ENCODE data around the gene OTOS. TPM values are rescaled to one million over a fixed set of nuclear protein-coding genes. Genes with fewer than 3 reads are reported as not detected.

Gene OTOS
- total RNA-seq, 1 experiment from 2014 or later: not detected

- ChIA-PET CTCF (interaction anchor here (0.5 to 1.2 kb wide), 2 partner anchors 54 to 79 kb away, joined by 4 to 5 read pairs; no protein-coding TSS in a partner anchor), POLR2A (ENCODE audit: unreplicated experiment) (no interaction called here)
- no peak for DNase-seq
- Histone ChIP-seq H3F3A (ENCODE audit: insufficient read depth, low read depth) (no peaks in the 10 kb centered on the region), H3K4me3 (no peak overlapping the region), H3K27me3 (ENCODE audit: insufficient read depth, low read depth) (peaks cover 58% of the 10 kb centered on the region), H2AFZ (no peak overlapping the region), H3K79me2 (ENCODE audit: low read depth) (peaks cover 12% of the 10 kb centered on the region), H3K9me2 (ENCODE audit: insufficient read depth) (no peaks in the 10 kb centered on the region), H3K4me2 (no peak overlapping the region), H3K4me1 (replicated peaks; ENCODE audit: insufficient read depth) (peaks cover 12% of the 10 kb centered on the region), H3K36me3 (ENCODE audit: low read depth) (no peaks in the 10 kb centered on the region), H3K9me3 (ENCODE audit: insufficient read depth, low read depth) (no peaks in the 10 kb centered on the region), H3K27ac (no peak overlapping the region), H4K20me1 (ENCODE audit: insufficient read depth) (no peaks in the 10 kb centered on the region)
- intact Hi-C loops (cut with micrococcal nuclease; ENCODE audit: unreplicated experiment): loop anchor here (10.0 kb wide), 1 partner anchor 115 kb away; the partner anchor contains the start of gene NDUFA10
- TF ChIP-seq EZH2 (IDR thresholded peaks at IDR 0.05; ENCODE audit: low read depth) (no peak), CTCF (conservative IDR thresholded peaks at IDR 0.05) (no peak)
- no TSS peak for BruUV-seq (replicated peaks)
These were observed 628 bp downstream of the OTOS start for GRCh38 chr2:240139666-240140393.

GRCh38 chr2:240139011-240139441, 1.4 kb downstream of the OTOS start:
- Histone ChIP-seq H3K79me2 (ENCODE audit: low read depth) (peaks cover 20% of the 10 kb centered on the region), H3K36me3 (ENCODE audit: low read depth) (no peaks in the 10 kb centered on the region), H3K4me3 (no peak overlapping the region), H3K9me3 (ENCODE audit: insufficient read depth, low read depth) (no peaks in the 10 kb centered on the region), H3K27ac (no peak overlapping the region), H3K9me2 (ENCODE audit: insufficient read depth) (no peaks in the 10 kb centered on the region), H4K20me1 (ENCODE audit: insufficient read depth) (no peaks in the 10 kb centered on the region), H3F3A (ENCODE audit: insufficient read depth, low read depth) (no peaks in the 10 kb centered on the region), H3K27me3 (ENCODE audit: insufficient read depth, low read depth) (peaks cover 56% of the 10 kb centered on the region), H3K4me2 (no peak overlapping the region), H3K4me1 (replicated peaks; ENCODE audit: insufficient read depth) (peaks cover 17% of the 10 kb centered on the region), H2AFZ (no peak overlapping the region)
- DNase-seq: no peak
- BruUV-seq (replicated peaks): no TSS peak
- POLR2A ChIA-PET (ENCODE audit: unreplicated experiment): no interaction called here
- CTCF ChIA-PET: no interaction called here
- intact Hi-C loops (cut with micrococcal nuclease; ENCODE audit: unreplicated experiment): no loop called here
- TF ChIP-seq CTCF (conservative IDR thresholded peaks at IDR 0.05) (no peak), EZH2 (IDR thresholded peaks at IDR 0.05; ENCODE audit: low read depth) (no peak)

GRCh38 chr2:240138254-240138984, 2.0 kb downstream of the OTOS start:
- no peaks in the 10 kb centered on the region for H4K20me1 ChIP-seq (ENCODE audit: insufficient read depth)
- no peaks in the 10 kb centered on the region for H3K9me2 ChIP-seq (ENCODE audit: insufficient read depth)
- H2AFZ ChIP-seq: no peak overlapping the region
- TF ChIP-seq CTCF (conservative IDR thresholded peaks at IDR 0.05): no peak
- TF ChIP-seq EZH2 (IDR thresholded peaks at IDR 0.05; ENCODE audit: low read depth): no peak
- H3K27ac ChIP-seq: no peak overlapping the region
- ChIA-PET CTCF (no interaction called here), POLR2A (ENCODE audit: unreplicated experiment) (no interaction called here)
- intact Hi-C loops (cut with micrococcal nuclease; ENCODE audit: unreplicated experiment): no loop called here
- H3K36me3 ChIP-seq (ENCODE audit: low read depth): 0 out of 2 replicates have a peak, but pooled peaks cover 4% of the 10 kb centered on the region
- H3F3A ChIP-seq (ENCODE audit: insufficient read depth, low read depth): no peaks in the 10 kb centered on the region
- peaks cover 52% of the 10 kb centered on the region for H3K27me3 ChIP-seq (ENCODE audit: insufficient read depth, low read depth)
- peaks cover 25% of the 10 kb centered on the region for H3K79me2 ChIP-seq (ENCODE audit: low read depth)
- H3K4me3 ChIP-seq: no peak overlapping the region
- no peaks in the 10 kb centered on the region for H3K9me3 ChIP-seq (ENCODE audit: insufficient read depth, low read depth)
- no peak for DNase-seq
- no peak overlapping the region for H3K4me2 ChIP-seq
- BruUV-seq (replicated peaks): no TSS peak
- H3K4me1 ChIP-seq (replicated peaks; ENCODE audit: insufficient read depth): peaks cover 17% of the 10 kb centered on the region
